Activated T-cell treated with anti-CD3 and anti-CD28 coated beads for 4 hours (primary cell): Measurements from ENCODE around the gene HEXD.

Source experiments
- DNase-seq: peaks from one replicate; pipeline ENCODE4 v3.0.0-alpha.2; 2020

HEXD gene

GRCh38 chr17:82416771-82417170, 1.4 kb upstream of the HEXD start:
- DNase-seq: no peak

- DNase-seq: no peak
Measured at GRCh38 chr17:82419540-82419939, 1.4 kb downstream of the HEXD start.

- DNase-seq: peak; percentile 33
Measured at GRCh38 chr17:82424001-82424862, 6.1 kb downstream of the HEXD start.

- no peak for DNase-seq
Measured at GRCh38 chr17:82424863-82425159, 6.7 kb downstream of the HEXD start.

GRCh38 chr17:82428546-82428945, 10.4 kb downstream of the HEXD start:
- DNase-seq: no peak

GRCh38 chr17:82429824-82430223, 11.7 kb downstream of the HEXD start:
- no peak for DNase-seq

- DNase-seq: no peak
Measured at GRCh38 chr17:82432017-82432416, 13.9 kb downstream of the HEXD start.

GRCh38 chr17:82433560-82434215, 15.5 kb downstream of the HEXD start:
- no peak for DNase-seq

GRCh38 chr17:82434216-82434565, 16.0 kb downstream of the HEXD start:
- DNase-seq: no peak

- DNase-seq: no peak
Measured at GRCh38 chr17:82435103-82435502, 17.0 kb downstream of the HEXD start.

- DNase-seq: no peak
Measured at GRCh38 chr17:82435601-82436583, 17.7 kb downstream of the HEXD start.

GRCh38 chr17:82436601-82437324, 18.6 kb downstream of the HEXD start:
- DNase-seq: no peak

- no peak for DNase-seq
Measured at GRCh38 chr17:82437325-82437668, 19.1 kb downstream of the HEXD start.

GRCh38 chr17:82438401-82439193, 20.4 kb downstream of the HEXD start:
- DNase-seq: no peak

- DNase-seq: no peak
Measured at GRCh38 chr17:82439194-82439828, 21.2 kb downstream of the HEXD start.

- no peak for DNase-seq
Measured at GRCh38 chr17:82439829-82440365, 21.8 kb downstream of the HEXD start.

GRCh38 chr17:82440469-82440981, 22.4 kb downstream of the HEXD start:
- no peak for DNase-seq

GRCh38 chr17:82440991-82441627, 23.0 kb downstream of the HEXD start:
- DNase-seq: no peak

GRCh38 chr17:82441691-82442487, 23.7 kb downstream of the HEXD start:
- DNase-seq: no peak
